ENCODE data around the gene KCNK13.

Gene KCNK13

DNA sequence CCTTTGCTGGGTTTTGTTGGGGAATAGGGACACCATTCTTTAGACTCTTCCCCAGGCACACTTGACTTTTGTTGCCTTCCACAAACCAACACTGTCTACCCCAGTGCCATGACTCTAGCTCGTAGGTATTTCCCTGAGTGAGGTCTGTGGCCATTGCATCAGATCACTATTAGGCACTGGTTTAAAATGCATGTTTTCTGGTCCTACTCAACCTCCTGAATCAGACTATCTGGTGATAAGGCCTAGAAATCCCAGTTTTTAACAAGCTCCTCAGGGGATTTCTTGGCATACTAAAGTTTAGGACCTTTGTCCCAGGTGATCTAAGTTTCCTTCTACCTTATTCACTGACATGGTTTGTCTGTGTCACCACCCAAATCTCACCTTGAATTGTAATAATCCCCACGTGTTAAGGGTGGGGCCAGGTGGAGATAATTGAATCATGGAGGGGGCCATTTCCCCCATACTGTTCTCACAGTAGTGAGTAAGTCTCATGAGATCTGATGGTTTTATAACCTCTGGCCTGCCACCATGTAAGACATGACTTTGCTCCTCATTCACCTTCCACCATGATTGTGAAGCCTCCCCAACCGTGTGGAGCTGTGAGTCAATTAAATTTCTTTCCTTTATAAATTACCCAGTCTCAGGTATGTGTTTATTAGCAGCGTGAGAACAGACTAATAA lies 106.8 kb downstream of the KCNK13 start:
- no peak for TF ChIP-seq CREB1 (IDR thresholded peaks at IDR 0.05; ENCODE audit: low read depth)
- TF ChIP-seq, protein P1, sequence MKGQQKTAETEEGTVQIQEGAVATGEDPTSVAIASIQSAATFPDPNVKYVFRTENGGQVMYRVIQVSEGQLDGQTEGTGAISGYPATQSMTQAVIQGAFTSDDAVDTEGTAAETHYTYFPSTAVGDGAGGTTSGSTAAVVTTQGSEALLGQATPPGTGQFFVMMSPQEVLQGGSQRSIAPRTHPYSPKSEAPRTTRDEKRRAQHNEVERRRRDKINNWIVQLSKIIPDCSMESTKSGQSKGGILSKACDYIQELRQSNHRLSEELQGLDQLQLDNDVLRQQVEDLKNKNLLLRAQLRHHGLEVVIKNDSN (IDR thresholded peaks at IDR 0.05), result no peak
- TF ChIP-seq CEBPB (IDR thresholded peaks at IDR 0.05), result no peak
- no peak for TF ChIP-seq NFIC (IDR thresholded peaks at IDR 0.05)
- TF ChIP-seq, protein P2, sequence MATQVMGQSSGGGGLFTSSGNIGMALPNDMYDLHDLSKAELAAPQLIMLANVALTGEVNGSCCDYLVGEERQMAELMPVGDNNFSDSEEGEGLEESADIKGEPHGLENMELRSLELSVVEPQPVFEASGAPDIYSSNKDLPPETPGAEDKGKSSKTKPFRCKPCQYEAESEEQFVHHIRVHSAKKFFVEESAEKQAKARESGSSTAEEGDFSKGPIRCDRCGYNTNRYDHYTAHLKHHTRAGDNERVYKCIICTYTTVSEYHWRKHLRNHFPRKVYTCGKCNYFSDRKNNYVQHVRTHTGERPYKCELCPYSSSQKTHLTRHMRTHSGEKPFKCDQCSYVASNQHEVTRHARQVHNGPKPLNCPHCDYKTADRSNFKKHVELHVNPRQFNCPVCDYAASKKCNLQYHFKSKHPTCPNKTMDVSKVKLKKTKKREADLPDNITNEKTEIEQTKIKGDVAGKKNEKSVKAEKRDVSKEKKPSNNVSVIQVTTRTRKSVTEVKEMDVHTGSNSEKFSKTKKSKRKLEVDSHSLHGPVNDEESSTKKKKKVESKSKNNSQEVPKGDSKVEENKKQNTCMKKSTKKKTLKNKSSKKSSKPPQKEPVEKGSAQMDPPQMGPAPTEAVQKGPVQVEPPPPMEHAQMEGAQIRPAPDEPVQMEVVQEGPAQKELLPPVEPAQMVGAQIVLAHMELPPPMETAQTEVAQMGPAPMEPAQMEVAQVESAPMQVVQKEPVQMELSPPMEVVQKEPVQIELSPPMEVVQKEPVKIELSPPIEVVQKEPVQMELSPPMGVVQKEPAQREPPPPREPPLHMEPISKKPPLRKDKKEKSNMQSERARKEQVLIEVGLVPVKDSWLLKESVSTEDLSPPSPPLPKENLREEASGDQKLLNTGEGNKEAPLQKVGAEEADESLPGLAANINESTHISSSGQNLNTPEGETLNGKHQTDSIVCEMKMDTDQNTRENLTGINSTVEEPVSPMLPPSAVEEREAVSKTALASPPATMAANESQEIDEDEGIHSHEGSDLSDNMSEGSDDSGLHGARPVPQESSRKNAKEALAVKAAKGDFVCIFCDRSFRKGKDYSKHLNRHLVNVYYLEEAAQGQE (IDR thresholded peaks at IDR 0.05; ENCODE audit: low read depth), result no peak
- no peak for TF ChIP-seq YY1 (IDR thresholded peaks at IDR 0.05; ENCODE audit: low read depth)
- TF ChIP-seq, protein P3, sequence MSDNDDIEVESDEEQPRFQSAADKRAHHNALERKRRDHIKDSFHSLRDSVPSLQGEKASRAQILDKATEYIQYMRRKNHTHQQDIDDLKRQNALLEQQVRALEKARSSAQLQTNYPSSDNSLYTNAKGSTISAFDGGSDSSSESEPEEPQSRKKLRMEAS (IDR thresholded peaks at IDR 0.05), result no peak
- TF ChIP-seq ZBTB7A (IDR thresholded peaks at IDR 0.05; ENCODE audit: low read depth), result no peak
- no peak for TF ChIP-seq EP300 (IDR thresholded peaks at IDR 0.05; ENCODE audit: borderline replicate concordance)
- no peak for TF ChIP-seq RAD21 (IDR thresholded peaks at IDR 0.05; ENCODE audit: low read depth)
- no peak for TF ChIP-seq FOXM1 (IDR thresholded peaks at IDR 0.05; ENCODE audit: borderline replicate concordance, low read depth)
- no peak for TF ChIP-seq TAF1 (IDR thresholded peaks at IDR 0.05; ENCODE audit: low read depth)
- no peak for TF ChIP-seq EGR1 (IDR thresholded peaks at IDR 0.05)
- no peak for TF ChIP-seq TCF12 (IDR thresholded peaks at IDR 0.05; ENCODE audit: low read depth)
- TF ChIP-seq TEAD4 (IDR thresholded peaks at IDR 0.05), result no peak

DNA sequence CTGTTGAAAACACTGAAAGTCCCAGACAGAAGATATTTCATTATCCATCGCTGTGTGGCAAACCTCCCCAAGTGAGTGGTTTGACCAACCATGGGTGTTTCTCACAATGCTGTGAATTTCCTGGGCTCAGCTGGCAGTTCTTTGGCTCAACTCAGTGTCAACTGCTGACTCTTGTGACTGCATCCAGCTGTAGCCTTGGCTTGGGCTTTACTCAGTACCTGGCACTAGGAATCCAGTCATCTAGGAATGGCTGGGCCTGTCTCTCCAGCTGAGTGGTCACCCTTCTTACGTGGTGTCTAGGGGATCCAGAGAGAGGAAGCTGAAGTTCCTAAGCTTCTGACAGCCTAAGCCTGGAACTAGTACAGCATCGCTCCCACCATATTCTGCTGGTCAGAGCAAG lies 113.8 kb downstream of the KCNK13 start:
- TF ChIP-seq NFIC (IDR thresholded peaks at IDR 0.05), result no peak
- TF ChIP-seq EGR1 (IDR thresholded peaks at IDR 0.05), result no peak
- TF ChIP-seq, protein P3 (IDR thresholded peaks at IDR 0.05), result no peak
- no peak for TF ChIP-seq ZBTB7A (IDR thresholded peaks at IDR 0.05; ENCODE audit: low read depth)
- no peak for TF ChIP-seq TAF1 (IDR thresholded peaks at IDR 0.05; ENCODE audit: low read depth)
- TF ChIP-seq, protein P2 (IDR thresholded peaks at IDR 0.05; ENCODE audit: low read depth), result no peak

DNA sequence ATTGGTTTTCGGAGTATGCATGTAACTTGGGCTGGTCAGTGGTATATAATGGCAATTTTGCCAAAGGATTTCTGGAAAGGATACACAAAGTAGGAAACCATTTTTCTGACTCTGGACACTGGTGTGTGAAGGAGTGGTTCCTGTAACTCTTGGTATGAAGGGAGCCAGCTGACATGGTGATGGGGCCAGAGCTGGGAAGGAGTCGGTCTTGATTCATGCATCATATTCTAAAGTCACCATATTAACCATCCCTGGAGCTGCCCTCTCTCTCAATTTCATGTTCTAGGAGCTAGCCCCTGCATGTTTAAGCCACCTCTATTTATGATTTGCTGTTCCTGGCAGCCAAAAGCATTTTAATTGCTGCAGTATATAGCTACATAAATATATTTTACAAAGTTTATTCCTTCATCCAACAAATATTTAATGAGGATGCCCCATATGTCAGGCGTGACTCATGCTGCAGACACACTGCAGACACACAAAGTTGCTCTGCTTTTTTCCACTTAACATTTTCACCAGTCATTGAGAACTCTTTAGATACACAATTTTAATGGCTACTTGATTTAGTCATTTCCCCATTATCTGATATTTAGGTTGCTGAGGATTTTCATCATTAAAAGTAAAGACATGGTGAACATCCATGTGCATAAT lies 115.9 kb downstream of the KCNK13 start:
- TF ChIP-seq, protein P1 (IDR thresholded peaks at IDR 0.05), result no peak
- TF ChIP-seq TCF12 (IDR thresholded peaks at IDR 0.05; ENCODE audit: low read depth) (no peak), FOXM1 (IDR thresholded peaks at IDR 0.05; ENCODE audit: borderline replicate concordance, low read depth) (no peak), ZBTB7A (IDR thresholded peaks at IDR 0.05; ENCODE audit: low read depth) (no peak), RAD21 (IDR thresholded peaks at IDR 0.05; ENCODE audit: low read depth) (no peak), EP300 (IDR thresholded peaks at IDR 0.05; ENCODE audit: borderline replicate concordance) (no peak), CREB1 (IDR thresholded peaks at IDR 0.05; ENCODE audit: low read depth) (no peak), EGR1 (IDR thresholded peaks at IDR 0.05) (no peak), NFIC (IDR thresholded peaks at IDR 0.05) (no peak), YY1 (IDR thresholded peaks at IDR 0.05; ENCODE audit: low read depth) (no peak), TAF1 (IDR thresholded peaks at IDR 0.05; ENCODE audit: low read depth) (no peak), CEBPB (IDR thresholded peaks at IDR 0.05) (no peak), TEAD4 (IDR thresholded peaks at IDR 0.05) (no peak)
- TF ChIP-seq, protein P3 (IDR thresholded peaks at IDR 0.05), result no peak
- TF ChIP-seq, protein P2 (IDR thresholded peaks at IDR 0.05; ENCODE audit: low read depth), result no peak

DNA sequence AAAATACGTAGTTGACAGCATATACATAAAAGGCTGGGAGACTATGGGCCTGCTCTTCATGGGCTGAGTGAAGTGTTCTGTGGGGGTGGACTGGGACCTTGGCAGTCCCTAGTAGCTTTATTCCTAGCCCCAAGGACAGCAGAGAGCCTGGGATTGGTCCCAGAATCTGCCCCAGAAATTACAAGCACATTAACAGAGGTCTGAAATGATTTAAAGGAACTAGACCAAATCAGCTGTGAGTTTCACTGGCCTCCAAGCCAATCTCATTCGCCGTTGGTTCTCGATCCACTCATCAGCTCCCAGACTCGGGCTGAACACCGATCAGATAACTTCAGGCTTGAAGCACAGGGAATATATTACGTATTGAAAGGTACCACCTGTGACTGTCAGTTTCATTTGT lies 117.6 kb downstream of the KCNK13 start:
- TF ChIP-seq TEAD4 (IDR thresholded peaks at IDR 0.05), result no peak
- no peak for TF ChIP-seq FOXM1 (IDR thresholded peaks at IDR 0.05; ENCODE audit: borderline replicate concordance, low read depth)
- no peak for TF ChIP-seq RAD21 (IDR thresholded peaks at IDR 0.05; ENCODE audit: low read depth)
- TF ChIP-seq TCF12 (IDR thresholded peaks at IDR 0.05; ENCODE audit: low read depth), result no peak
- TF ChIP-seq ZBTB7A (IDR thresholded peaks at IDR 0.05; ENCODE audit: low read depth), result no peak
- TF ChIP-seq, protein P1 (IDR thresholded peaks at IDR 0.05), result no peak
